ACC112 (cell line): ENCODE results near the gene KLF7.
A peak's percentile ranks its signal among the peaks of the same experiment; 100 is the strongest.

Experiments
- H2AFZ ChIP-seq: fragments of 200-600 bp; sonication (generic); one replicate; pipeline ENCODE4 v1.6.0; 2017; ENCODE audit warnings: antibody characterized with exemption, low read length; ENCODE audit not compliant: unreplicated experiment
- H3K27ac ChIP-seq: fragments of 200-600 bp; sonication (generic); 2 replicates; pipeline ENCODE4 v1.5.1; 2014; ENCODE audit warnings: low read depth, mild to moderate bottlenecking, antibody characterized with exemption, low read length, moderate library complexity
- H3K27me3 ChIP-seq: fragments of 200-600 bp; sonication (generic); 2 replicates; pipeline ENCODE4 v1.6.1; 2014; ENCODE audit warnings: mild to moderate bottlenecking, antibody characterized with exemption, low read length, moderate library complexity, mixed read lengths; ENCODE audit not compliant: insufficient read depth
- H3K36me3 ChIP-seq: fragments of 200-600 bp; sonication (generic); 2 replicates; pipeline ENCODE4 v1.6.1; 2016; ENCODE audit warnings: mild to moderate bottlenecking, antibody characterized with exemption, low read length, moderate library complexity, mixed read lengths; ENCODE audit not compliant: insufficient read depth
- H3K4me1 ChIP-seq: fragments of 200-600 bp; sonication (generic); one replicate; pipeline ENCODE4 v1.6.1; 2016; ENCODE audit warnings: low read length, mixed read lengths; ENCODE audit not compliant: insufficient read depth, unreplicated experiment, control insufficient read depth
- H3K4me3 ChIP-seq: fragments of 200-600 bp; sonication (generic); 2 replicates; pipeline ENCODE4 v1.5.1; 2014; ENCODE audit warnings: mild to moderate bottlenecking, low read depth, low read length
- H3K79me2 ChIP-seq: fragments of 200-600 bp; sonication (generic); one replicate; pipeline ENCODE4 v1.6.0; 2016; ENCODE audit warnings: low read length; ENCODE audit not compliant: control insufficient read depth, unreplicated experiment, insufficient read depth

Gene KLF7

DNA sequence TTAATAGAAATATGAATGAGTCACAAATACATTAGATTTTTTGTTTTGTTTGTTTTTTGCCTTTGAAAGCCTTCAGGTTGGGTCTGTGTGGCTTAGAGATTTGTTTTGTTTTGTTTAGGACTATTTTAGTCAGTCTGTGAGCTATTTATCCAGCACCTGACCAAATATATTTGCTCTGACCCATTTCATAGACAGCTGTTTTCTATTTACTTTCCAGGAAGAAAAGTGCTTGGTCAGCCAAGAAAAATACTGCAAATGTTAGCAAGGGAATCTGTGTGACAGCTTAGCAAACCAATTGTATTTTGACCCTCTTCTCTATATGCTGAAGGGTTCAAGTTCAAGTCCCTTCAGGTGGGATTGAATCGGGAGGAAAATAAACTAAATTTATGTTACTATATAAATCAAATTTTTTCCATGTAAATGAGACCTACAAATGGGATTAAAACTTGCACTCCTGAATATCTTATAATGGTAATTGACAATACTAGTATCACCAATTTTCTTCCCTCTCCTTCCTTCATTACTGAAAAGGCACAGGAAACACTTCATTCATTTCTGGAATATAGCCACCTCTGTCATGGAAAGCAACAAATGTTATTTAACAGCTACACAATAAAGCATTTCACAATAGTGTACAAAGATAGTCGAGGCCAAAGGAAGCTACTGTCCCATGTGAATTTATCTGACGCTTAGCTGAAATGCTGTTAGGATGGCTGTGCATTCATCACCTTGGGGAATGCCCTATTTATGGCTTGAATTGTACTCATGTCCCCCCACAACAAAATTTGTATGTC is 23.1 kb upstream of the KLF7 start:
- Histone ChIP-seq H3K27ac (0 out of 2 replicates have a peak overlapping the region, but pooled peaks have one; percentile 9), H3K36me3 (peaks cover 9% of the 10 kb centered on the region; the same call in 1 of the 2 replicates), H3K79me2 (no peaks in the 10 kb centered on the region), H2AFZ (no peak overlapping the region), H3K4me3 (no peak overlapping the region), H3K27me3 (no peaks in the 10 kb centered on the region), H3K4me1 (peaks cover 30% of the 10 kb centered on the region)

DNA sequence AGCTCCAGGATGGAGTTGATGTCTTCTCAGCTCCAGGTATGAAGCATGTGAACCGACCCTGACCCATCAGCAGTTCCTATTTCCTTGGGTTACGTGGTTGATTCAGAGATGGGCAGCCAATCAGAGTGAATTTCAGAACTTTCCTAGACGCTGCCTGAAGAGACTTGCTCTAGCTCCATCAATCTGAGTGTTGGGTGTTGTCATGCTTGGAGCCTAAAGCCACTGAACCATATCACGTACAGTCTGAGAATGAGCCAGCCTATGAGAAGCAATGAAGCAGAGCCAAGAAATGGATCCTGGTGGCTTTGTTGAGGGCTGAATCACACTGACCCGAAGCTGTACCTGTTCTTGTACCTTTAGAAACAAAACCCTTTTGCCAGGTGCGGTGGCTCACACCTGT is 19.6 kb upstream of the KLF7 start:
- no peaks in the 10 kb centered on the region for H3K79me2 ChIP-seq
- peaks cover 9% of the 10 kb centered on the region; the same call in 1 of the 2 replicates for H3K36me3 ChIP-seq
- H3K4me1 ChIP-seq = peaks cover 59% of the 10 kb centered on the region
- peak overlapping the region; percentile 72 for H3K27ac ChIP-seq
- H3K27me3 ChIP-seq = no peaks in the 10 kb centered on the region
- no peak overlapping the region for H3K4me3 ChIP-seq
- no peak overlapping the region for H2AFZ ChIP-seq

DNA sequence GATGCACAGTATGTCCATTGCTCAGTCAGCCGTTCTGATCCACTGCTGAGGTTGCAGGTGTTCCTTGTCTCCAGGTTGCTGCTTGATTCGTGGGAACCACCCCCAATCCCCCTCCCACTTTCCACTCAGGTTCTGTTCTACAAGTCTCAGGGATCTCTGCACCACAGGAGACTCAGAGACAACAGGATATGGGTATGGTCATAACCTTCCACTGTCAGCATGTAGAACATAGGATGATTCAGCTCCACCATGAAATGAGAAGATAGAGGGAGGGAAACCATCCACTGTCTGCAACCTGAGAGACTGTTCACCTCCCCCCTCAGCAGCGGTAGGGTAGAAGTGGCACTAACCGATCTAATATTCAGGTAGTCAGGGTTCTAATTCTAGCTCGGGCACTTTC is 19.0 kb upstream of the KLF7 start:
- Histone ChIP-seq H3K79me2 (no peaks in the 10 kb centered on the region), H3K4me1 (peaks cover 65% of the 10 kb centered on the region), H3K4me3 (no peak overlapping the region; the same call in 1 of the 2 replicates), H3K36me3 (peaks cover 9% of the 10 kb centered on the region; the same call in 1 of the 2 replicates), H3K27ac (peak overlapping the region; percentile 72), H2AFZ (no peak overlapping the region), H3K27me3 (no peaks in the 10 kb centered on the region)

GRCh38 chr2:207184348-207184747 is 18.6 kb upstream of the KLF7 start:
- Histone ChIP-seq H2AFZ (no peak overlapping the region), H3K4me3 (no peak overlapping the region; the same call in 1 of the 2 replicates), H3K27ac (peak overlapping the region; percentile 72), H3K4me1 (peaks cover 63% of the 10 kb centered on the region), H3K27me3 (no peaks in the 10 kb centered on the region), H3K79me2 (no peaks in the 10 kb centered on the region), H3K36me3 (peaks cover 9% of the 10 kb centered on the region; the same call in 1 of the 2 replicates)

- peaks cover 9% of the 10 kb centered on the region; the same call in 1 of the 2 replicates for H3K36me3 ChIP-seq
- H3K4me1 ChIP-seq = peaks cover 54% of the 10 kb centered on the region
- no peaks in the 10 kb centered on the region for H3K79me2 ChIP-seq
- H3K27me3 ChIP-seq = no peaks in the 10 kb centered on the region
- peak overlapping the region; percentile 72 for H3K27ac ChIP-seq
- H2AFZ ChIP-seq = no peak overlapping the region
- H3K4me3 ChIP-seq = no peak overlapping the region
Observed at GRCh38 chr2:207183506-207183905, 17.8 kb upstream of the KLF7 start.

DNA sequence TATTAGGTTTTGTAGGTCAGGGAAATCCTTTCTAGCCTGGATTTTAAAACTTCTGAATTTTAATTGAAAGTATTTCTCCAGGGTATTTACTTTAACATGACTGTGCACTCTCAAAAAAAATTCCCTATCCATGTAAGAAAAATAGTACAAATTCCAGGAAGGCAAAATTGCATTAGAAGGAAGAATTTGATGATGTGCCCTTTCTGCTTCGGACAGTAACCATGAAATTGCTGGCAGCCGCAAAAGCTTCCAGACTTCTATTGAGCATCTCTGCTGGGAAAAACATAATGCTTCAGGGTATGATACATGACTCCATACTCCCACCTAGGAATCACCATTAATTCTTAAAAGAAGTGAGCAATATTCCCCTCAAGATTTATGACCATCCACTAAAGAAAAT is 17.2 kb upstream of the KLF7 start:
- H3K36me3 ChIP-seq = peaks cover 9% of the 10 kb centered on the region; the same call in 1 of the 2 replicates
- no peak overlapping the region for H3K4me3 ChIP-seq
- H2AFZ ChIP-seq = peak overlapping the region; percentile 21
- peaks cover 50% of the 10 kb centered on the region for H3K4me1 ChIP-seq
- H3K27me3 ChIP-seq = no peaks in the 10 kb centered on the region
- peak overlapping the region; percentile 72 for H3K27ac ChIP-seq
- no peaks in the 10 kb centered on the region for H3K79me2 ChIP-seq

DNA sequence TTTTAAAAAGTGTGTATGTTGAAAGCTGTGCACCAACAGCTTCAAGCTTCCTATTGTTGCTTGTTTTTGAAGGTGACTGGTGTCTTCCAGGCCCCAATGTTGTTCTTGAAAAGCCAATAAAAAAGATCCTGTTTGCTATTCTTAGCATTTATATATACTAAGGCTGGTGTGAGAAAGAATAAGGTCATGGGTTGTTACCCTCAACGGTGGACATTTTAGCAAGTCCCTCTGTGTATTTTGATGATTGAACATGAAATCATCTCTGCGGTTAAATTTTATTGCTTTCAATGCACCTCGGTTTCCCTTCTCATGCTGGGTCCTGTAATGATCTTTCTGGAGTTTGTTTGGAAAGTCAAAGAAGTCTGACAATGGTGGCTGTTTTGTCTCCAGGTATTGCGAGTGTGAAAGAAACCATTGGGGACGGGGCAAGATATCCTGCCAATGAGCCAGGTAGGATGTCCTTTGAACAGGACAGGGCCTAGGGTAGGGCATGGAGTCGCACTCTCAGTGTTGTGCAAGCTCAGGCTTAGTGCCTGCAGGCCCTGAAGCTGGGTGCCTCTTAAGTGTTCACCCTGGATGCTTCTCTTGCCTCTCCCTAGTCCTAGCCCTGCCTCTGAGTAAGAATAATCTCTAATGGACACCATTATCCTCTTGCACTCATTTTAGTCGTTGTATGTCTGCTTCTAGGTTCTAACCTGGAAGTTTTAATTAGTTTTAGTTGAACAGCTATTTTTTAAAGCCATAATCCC is 16.0 kb upstream of the KLF7 start:
- no peak overlapping the region for H3K4me3 ChIP-seq
- no peaks in the 10 kb centered on the region for H3K27me3 ChIP-seq
- no peak overlapping the region for H2AFZ ChIP-seq
- peaks cover 50% of the 10 kb centered on the region for H3K4me1 ChIP-seq
- peaks cover 6% of the 10 kb centered on the region; the same call in 1 of the 2 replicates for H3K36me3 ChIP-seq
- peak overlapping the region; percentile 72 for H3K27ac ChIP-seq
- H3K79me2 ChIP-seq = no peaks in the 10 kb centered on the region

DNA sequence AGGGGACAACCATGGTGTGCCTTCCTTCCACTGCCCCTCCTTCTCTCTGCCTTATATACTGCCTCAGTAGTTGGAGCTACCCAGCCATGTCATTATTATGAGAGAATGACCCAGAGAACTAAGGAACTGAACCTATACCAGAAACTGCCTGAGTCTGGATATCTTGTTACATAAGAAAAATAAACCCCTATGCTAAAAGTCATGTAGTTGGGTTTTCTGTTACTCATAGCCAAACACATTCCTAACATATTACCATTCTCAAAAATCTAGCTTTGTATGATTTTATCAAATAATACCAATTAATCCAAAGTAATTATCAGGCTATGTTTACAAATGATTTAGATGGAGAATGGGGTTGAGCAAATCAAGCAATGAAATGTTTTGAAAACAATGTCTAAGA is 15.0 kb upstream of the KLF7 start:
- no peak overlapping the region for H2AFZ ChIP-seq
- peaks cover 50% of the 10 kb centered on the region for H3K4me1 ChIP-seq
- H3K4me3 ChIP-seq = no peak overlapping the region; the same call in 1 of the 2 replicates
- peak overlapping the region; percentile 61 for H3K27ac ChIP-seq
- H3K27me3 ChIP-seq = no peaks in the 10 kb centered on the region
- H3K79me2 ChIP-seq = no peaks in the 10 kb centered on the region
- H3K36me3 ChIP-seq = no peaks in the 10 kb centered on the region

GRCh38 chr2:207176247-207176646 is 10.5 kb upstream of the KLF7 start:
- Histone ChIP-seq H3K27me3 (no peaks in the 10 kb centered on the region), H3K4me1 (peaks cover 20% of the 10 kb centered on the region), H3K36me3 (no peaks in the 10 kb centered on the region), H2AFZ (no peak overlapping the region), H3K79me2 (no peaks in the 10 kb centered on the region), H3K27ac (no peak overlapping the region), H3K4me3 (no peak overlapping the region)

- H3K27me3 ChIP-seq = no peaks in the 10 kb centered on the region
- no peak overlapping the region for H3K4me3 ChIP-seq
- H3K4me1 ChIP-seq = peaks cover 11% of the 10 kb centered on the region
- H2AFZ ChIP-seq = no peak overlapping the region
- no peaks in the 10 kb centered on the region for H3K79me2 ChIP-seq
- no peak overlapping the region for H3K27ac ChIP-seq
- H3K36me3 ChIP-seq = no peaks in the 10 kb centered on the region
Observed at GRCh38 chr2:207173641-207174040, 7.9 kb upstream of the KLF7 start.
